Hepatocyte (in vitro differentiated cells): ENCODE data around the gene CTSW.

Experiments used
- EZH2 ChIP-seq: fragments of 200-600 bp; sonication (generic); IDR thresholded peaks from 2 replicates; pipeline ENCODE4 v1.6.1; 2016; ENCODE audit warnings: antibody characterized with exemption, mild to moderate bottlenecking, borderline replicate concordance
- EZH2phosphoT487 ChIP-seq: fragments of 200-600 bp; sonication (generic); IDR thresholded peaks from one replicate; pipeline ENCODE4 v1.6.1; 2018; ENCODE audit warnings: antibody characterized with exemption, mild to moderate bottlenecking, low read depth, moderate library complexity; ENCODE audit not compliant: unreplicated experiment, severe bottlenecking
- TF ChIP-seq, protein P1 (sequence below): fragments of 200-600 bp; sonication (generic); IDR thresholded peaks from 2 replicates; pipeline ENCODE4 v1.5.1; 2016; ENCODE audit warnings: antibody characterized with exemption, mild to moderate bottlenecking; ENCODE audit not compliant: poor library complexity

DNA sequence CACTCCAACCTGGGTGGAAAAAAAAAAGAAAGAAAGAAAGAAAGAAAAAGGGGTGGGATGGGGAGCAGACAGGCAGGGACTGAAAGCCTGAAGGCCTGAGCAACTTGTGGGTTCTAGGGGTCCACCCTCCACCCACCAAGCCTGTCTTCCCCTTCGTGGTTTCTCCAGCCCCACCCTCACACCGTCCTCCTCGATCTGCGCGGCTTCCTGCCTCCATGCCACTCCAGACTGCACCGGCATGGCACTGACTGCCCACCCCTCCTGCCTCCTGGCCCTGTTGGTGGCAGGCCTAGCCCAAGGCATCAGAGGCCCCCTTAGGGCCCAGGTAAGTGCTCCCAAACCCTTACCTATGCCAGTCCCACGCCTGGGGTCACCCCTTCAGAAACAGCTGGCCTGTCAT lies at the start of gene CTSW:
- TF ChIP-seq, protein P1, sequence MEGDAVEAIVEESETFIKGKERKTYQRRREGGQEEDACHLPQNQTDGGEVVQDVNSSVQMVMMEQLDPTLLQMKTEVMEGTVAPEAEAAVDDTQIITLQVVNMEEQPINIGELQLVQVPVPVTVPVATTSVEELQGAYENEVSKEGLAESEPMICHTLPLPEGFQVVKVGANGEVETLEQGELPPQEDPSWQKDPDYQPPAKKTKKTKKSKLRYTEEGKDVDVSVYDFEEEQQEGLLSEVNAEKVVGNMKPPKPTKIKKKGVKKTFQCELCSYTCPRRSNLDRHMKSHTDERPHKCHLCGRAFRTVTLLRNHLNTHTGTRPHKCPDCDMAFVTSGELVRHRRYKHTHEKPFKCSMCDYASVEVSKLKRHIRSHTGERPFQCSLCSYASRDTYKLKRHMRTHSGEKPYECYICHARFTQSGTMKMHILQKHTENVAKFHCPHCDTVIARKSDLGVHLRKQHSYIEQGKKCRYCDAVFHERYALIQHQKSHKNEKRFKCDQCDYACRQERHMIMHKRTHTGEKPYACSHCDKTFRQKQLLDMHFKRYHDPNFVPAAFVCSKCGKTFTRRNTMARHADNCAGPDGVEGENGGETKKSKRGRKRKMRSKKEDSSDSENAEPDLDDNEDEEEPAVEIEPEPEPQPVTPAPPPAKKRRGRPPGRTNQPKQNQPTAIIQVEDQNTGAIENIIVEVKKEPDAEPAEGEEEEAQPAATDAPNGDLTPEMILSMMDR: no peak
- TF ChIP-seq EZH2 (no peak), EZH2phosphoT487 (no peak)
